Progenitor cell of endocrine pancreas (in vitro differentiated cells): ENCODE results near the gene RALGPS1. TPM values are rescaled to one million over a fixed set of nuclear protein-coding genes. Genes with fewer than 3 reads are reported as not detected.
A peak's percentile ranks its signal among the peaks of the same experiment; 100 is the strongest.

ENCODE experiments used
- DNase-seq: peaks from one replicate; pipeline ENCODE4 v3.0.0; 2021; ENCODE audit warnings: low spot score; ENCODE audit not compliant: unreplicated experiment
- H3K27ac Mint-ChIP-seq: 2 replicates; pipeline ENCODE4 v1.8.0; 2021; ENCODE audit warnings: mild to moderate bottlenecking, moderate library complexity, mixed read lengths
- H3K27me3 Mint-ChIP-seq: 2 replicates; pipeline ENCODE4 v1.8.0; 2021; ENCODE audit warnings: mixed read lengths
- H3K36me3 Mint-ChIP-seq: 2 replicates; pipeline ENCODE4 v1.8.0; 2022; ENCODE audit warnings: mixed read lengths; ENCODE audit not compliant: insufficient read depth
- H3K4me1 Mint-ChIP-seq: 2 replicates; pipeline ENCODE4 v1.8.0; 2021; ENCODE audit warnings: low read depth, mixed read lengths
- H3K4me3 Mint-ChIP-seq: 2 replicates; pipeline ENCODE4 v1.8.0; 2021; ENCODE audit warnings: low read depth, mild to moderate bottlenecking, moderate library complexity, mixed read lengths
- H3K9me3 Mint-ChIP-seq: 2 replicates; pipeline ENCODE4 v1.8.0; 2021; ENCODE audit warnings: low read depth, mixed read lengths
- total RNA-seq: library from RNA; stranded (reverse); gene quantifications from 2 replicates; pipeline ENCODE4 v1.2.1, GENCODE V29; 2021
- TF ChIP-seq, protein P1 (sequence below): fragments of 200-600 bp; sonication (generic); IDR thresholded peaks from one replicate; pipeline ENCODE4 v1.5.0; 2021; ENCODE audit warnings: antibody characterized with exemption, mild to moderate bottlenecking; ENCODE audit not compliant: unreplicated experiment

The RALGPS1 gene
- total RNA-seq, 1 donor from 2014 or later = 39.2 TPM

- Mint-ChIP-seq H3K4me1 (peaks cover 4% of the 10 kb centered on the region), H3K4me3 (peak overlapping the region; percentile 79), H3K36me3 (no peaks in the 10 kb centered on the region), H3K27me3 (peaks cover 54% of the 10 kb centered on the region), H3K9me3 (no peaks in the 10 kb centered on the region), H3K27ac (peak overlapping the region; percentile 89)
- TF ChIP-seq, protein P1, sequence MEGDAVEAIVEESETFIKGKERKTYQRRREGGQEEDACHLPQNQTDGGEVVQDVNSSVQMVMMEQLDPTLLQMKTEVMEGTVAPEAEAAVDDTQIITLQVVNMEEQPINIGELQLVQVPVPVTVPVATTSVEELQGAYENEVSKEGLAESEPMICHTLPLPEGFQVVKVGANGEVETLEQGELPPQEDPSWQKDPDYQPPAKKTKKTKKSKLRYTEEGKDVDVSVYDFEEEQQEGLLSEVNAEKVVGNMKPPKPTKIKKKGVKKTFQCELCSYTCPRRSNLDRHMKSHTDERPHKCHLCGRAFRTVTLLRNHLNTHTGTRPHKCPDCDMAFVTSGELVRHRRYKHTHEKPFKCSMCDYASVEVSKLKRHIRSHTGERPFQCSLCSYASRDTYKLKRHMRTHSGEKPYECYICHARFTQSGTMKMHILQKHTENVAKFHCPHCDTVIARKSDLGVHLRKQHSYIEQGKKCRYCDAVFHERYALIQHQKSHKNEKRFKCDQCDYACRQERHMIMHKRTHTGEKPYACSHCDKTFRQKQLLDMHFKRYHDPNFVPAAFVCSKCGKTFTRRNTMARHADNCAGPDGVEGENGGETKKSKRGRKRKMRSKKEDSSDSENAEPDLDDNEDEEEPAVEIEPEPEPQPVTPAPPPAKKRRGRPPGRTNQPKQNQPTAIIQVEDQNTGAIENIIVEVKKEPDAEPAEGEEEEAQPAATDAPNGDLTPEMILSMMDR = peak; percentile 37
- DNase-seq = peak; percentile 85
These were observed 309.7 kb downstream of the RALGPS1 start for GRCh38 chr9:127224178-127224882.

DNA sequence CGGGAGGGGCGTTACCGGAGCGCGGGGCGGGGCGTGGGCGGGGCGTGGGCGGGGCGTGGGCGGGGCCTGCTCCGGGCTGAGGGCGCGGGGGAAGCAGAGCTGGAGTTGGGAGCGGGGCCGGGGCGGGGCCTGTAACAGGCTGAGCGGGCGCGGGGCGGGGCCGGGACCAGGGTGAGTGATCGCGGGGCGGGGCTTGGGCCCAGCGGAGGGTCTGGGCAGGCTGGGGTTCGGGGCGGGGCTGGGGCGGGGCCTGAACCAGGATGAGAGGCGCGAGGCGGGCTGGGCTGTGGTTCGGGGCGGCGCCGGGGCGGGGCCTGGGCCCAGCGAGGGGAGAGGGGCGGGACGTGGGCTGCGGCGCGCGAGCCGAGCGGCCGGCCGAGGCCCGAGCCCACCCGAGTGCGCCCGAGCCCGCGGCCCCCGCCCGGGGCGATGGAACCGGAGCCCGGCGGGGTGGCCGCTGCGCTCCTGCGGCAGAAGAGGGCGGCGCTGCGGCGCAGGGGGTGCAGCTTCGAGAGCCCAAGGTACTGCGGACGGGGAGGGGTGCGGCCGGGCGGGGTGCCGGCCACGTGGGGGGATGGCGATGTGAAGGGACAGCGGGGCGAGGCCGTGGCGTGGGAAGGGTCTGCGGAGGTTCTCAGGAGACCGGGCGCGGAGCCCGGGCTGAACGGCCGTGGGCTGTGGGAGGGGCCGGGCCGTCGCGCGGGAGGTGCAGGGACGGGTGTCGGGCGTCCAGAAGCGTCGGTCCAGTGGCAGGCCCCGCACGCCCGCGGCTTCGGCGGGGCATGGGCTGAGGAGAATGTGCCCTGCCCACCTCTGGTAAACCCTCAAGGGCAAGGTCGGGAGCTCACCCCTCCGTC, 310.5 kb downstream of the RALGPS1 start:
- DNase-seq = peak; percentile 95
- H3K36me3 Mint-ChIP-seq = no peaks in the 10 kb centered on the region
- H3K27me3 Mint-ChIP-seq = peaks cover 54% of the 10 kb centered on the region
- H3K4me3 Mint-ChIP-seq = peak overlapping the region; percentile 79
- H3K27ac Mint-ChIP-seq = no peak overlapping the region
- TF ChIP-seq, protein P1 = no peak
- peaks cover 4% of the 10 kb centered on the region for H3K4me1 Mint-ChIP-seq
- no peaks in the 10 kb centered on the region for H3K9me3 Mint-ChIP-seq

DNA sequence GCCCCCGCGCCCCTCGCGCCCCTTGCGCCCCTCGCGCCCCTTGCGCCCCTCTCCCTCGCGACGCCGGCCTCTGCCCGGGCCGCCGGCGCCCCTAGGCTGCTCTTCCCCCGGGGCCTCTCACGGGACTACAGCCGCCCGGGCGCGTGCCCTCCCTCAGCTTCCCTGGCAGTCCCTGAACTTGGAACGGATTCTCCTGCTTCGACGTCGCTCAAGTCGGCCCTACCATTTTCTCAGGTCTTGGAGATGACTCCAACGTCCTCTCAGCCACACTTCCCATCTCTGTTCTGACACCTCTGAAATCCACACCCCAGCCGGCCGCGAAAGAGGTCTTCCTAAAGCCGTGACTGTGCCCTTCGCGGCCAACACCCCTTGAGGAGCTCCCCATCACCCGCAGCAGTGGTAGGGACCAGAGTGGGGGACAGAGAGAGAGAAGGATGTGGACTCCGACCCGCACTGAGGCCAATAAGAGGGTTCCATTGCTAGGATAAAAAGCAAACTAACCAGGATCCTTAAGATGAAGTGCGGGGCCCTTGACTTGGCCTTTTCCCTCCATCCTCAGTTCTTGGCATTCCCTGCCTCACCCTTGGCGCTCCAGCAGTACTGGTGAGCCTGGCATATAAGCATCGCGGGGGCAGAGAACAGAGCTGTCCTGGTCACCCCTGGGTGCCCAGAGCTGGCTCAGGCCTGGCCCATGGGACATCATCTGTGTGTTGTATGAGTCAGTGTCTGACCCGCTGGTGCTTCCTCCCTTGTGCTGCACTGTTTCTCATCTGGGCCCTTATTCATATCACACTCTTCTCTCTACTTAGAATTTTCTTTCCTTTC, 311.4 kb downstream of the RALGPS1 start:
- Mint-ChIP-seq H3K36me3 (no peaks in the 10 kb centered on the region), H3K4me1 (peaks cover 4% of the 10 kb centered on the region), H3K27ac (peak overlapping the region; percentile 87), H3K27me3 (peaks cover 50% of the 10 kb centered on the region), H3K9me3 (no peaks in the 10 kb centered on the region), H3K4me3 (peak overlapping the region; percentile 78)
- DNase-seq = no peak
- TF ChIP-seq, protein P1 = no peak

GRCh38 chr9:127229691-127230417, 315.3 kb downstream of the RALGPS1 start:
- DNase-seq = no peak
- Mint-ChIP-seq H3K27me3 (peaks cover 19% of the 10 kb centered on the region), H3K4me3 (no peak overlapping the region), H3K36me3 (no peaks in the 10 kb centered on the region), H3K4me1 (peaks cover 2% of the 10 kb centered on the region), H3K27ac (no peak overlapping the region), H3K9me3 (no peaks in the 10 kb centered on the region)
- TF ChIP-seq, protein P1 = no peak
